Liver (tissue), 3 donors: ENCODE data around the gene EXD3.

Experiments
- ATF3 ChIP-seq: IDR thresholded peaks from 2 replicates; pipeline ENCODE4 v1.6.1; 2016; ENCODE audit warnings: antibody characterized with exemption
- EGR1 ChIP-seq, 2 donors: IDR thresholded peaks; 2 replicates each; pipeline ENCODE4 v1.6.1; 2016 to 2018; ENCODE audit warnings: antibody characterized with exemption in 2 of 2, low read depth in 2 of 2
- FOXA1 ChIP-seq: IDR thresholded peaks from 2 replicates; pipeline ENCODE4 v1.6.1; 2016; ENCODE audit warnings: antibody characterized with exemption
- JUND ChIP-seq, 2 donors: IDR thresholded peaks; 2 replicates each; pipeline ENCODE4 v1.6.1; 2016; ENCODE audit warnings: antibody characterized with exemption in 2 of 2
- MAX ChIP-seq: IDR thresholded peaks from 2 replicates; pipeline ENCODE4 v1.6.1; 2016; ENCODE audit warnings: antibody characterized with exemption
- RAD21 ChIP-seq, 2 donors: IDR thresholded peaks; 2 replicates each; pipeline ENCODE4 v1.6.1; 2016; ENCODE audit warnings: antibody characterized with exemption in 2 of 2, mild to moderate bottlenecking in 2 of 2
- REST ChIP-seq: IDR thresholded peaks from 2 replicates; pipeline ENCODE4 v1.6.1; 2016; ENCODE audit warnings: antibody characterized with exemption, mild to moderate bottlenecking
- RXRA ChIP-seq, 2 donors: IDR thresholded peaks; 2 replicates each; pipeline ENCODE4 v1.6.1; 2017 to 2018; ENCODE audit warnings: antibody characterized with exemption in 2 of 2, mild to moderate bottlenecking in 1 of 2
- SP1 ChIP-seq: IDR thresholded peaks from 2 replicates; pipeline ENCODE4 v1.6.1; 2018; ENCODE audit warnings: antibody characterized with exemption, mild to moderate bottlenecking
- TAF1 ChIP-seq: conservative IDR thresholded peaks from 2 replicates; pipeline ENCODE4 v1.6.1; 2016; ENCODE audit warnings: antibody characterized with exemption, mild to moderate bottlenecking
- YY1 ChIP-seq: IDR thresholded peaks from 2 replicates; pipeline ENCODE4 v1.6.1; 2016; ENCODE audit warnings: antibody characterized with exemption, mild to moderate bottlenecking
- TF ChIP-seq, protein P1 (sequence below): fragments of 150-350 bp; IDR thresholded peaks from 2 replicates; pipeline ENCODE4 v1.5.1; 2017; ENCODE audit warnings: improper control_type of control experiment, low read depth, low read length; ENCODE audit not compliant: missing input control
- TF ChIP-seq, protein P2 (sequence below): IDR thresholded peaks from 2 replicates; pipeline ENCODE4 v1.6.1; 2016; ENCODE audit warnings: antibody characterized with exemption
- donor health status: healthy.
- donor health status: healthy.

DNA sequence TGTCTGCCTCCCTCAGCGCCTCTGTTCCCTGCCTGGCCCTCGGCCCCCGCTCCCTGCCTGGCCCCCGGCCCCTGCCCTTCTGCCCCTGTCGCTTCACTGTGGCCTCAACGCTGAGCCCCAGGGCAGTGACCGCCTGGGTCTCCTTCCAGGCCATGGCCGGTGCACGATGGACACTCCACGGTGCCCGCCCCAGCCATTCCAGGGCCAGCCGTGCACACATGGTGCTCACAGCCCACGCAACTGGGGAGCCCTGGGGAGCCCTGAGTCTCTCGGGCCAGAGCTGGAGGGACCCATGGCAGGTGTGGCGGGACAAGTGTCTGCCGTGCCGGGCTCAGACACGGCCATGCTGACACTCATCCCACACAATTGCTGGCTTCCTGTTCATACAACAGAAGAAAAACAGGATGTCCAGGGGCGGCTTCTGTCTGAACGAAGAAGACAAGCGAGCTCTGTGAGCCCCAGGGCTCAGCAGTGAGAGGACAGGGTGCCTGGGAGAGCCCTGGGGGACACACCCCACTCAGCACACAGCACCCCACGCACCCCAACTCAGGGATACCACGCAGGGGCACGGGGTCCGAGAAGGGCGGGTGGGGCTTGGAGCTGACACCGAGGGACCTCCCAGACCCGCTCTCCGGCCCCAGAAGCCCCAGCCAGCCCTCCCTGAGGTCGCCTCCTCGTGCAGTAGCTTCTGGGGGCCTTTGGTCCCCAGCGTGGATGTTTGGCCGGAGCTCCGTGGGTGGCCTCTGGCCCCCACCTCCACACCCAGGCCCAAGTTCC is 35.7 kb downstream of the EXD3 start:
- TF ChIP-seq, protein P1, sequence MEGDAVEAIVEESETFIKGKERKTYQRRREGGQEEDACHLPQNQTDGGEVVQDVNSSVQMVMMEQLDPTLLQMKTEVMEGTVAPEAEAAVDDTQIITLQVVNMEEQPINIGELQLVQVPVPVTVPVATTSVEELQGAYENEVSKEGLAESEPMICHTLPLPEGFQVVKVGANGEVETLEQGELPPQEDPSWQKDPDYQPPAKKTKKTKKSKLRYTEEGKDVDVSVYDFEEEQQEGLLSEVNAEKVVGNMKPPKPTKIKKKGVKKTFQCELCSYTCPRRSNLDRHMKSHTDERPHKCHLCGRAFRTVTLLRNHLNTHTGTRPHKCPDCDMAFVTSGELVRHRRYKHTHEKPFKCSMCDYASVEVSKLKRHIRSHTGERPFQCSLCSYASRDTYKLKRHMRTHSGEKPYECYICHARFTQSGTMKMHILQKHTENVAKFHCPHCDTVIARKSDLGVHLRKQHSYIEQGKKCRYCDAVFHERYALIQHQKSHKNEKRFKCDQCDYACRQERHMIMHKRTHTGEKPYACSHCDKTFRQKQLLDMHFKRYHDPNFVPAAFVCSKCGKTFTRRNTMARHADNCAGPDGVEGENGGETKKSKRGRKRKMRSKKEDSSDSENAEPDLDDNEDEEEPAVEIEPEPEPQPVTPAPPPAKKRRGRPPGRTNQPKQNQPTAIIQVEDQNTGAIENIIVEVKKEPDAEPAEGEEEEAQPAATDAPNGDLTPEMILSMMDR = no peak
- TF ChIP-seq MAX (no peak), YY1 (no peak), REST (no peak), JUND (IDR thresholded peaks at IDR 0.05) (no peak), EGR1 (IDR thresholded peaks at IDR 0.05; ENCODE audit: low read depth in 2 of 2) (no peak), ATF3 (no peak), FOXA1 (no peak), SP1 (no peak), TAF1 (no peak), RXRA (IDR thresholded peaks at IDR 0.05) (no peak), RAD21 (IDR thresholded peaks at IDR 0.05) (no peak)
- TF ChIP-seq, protein P2, sequence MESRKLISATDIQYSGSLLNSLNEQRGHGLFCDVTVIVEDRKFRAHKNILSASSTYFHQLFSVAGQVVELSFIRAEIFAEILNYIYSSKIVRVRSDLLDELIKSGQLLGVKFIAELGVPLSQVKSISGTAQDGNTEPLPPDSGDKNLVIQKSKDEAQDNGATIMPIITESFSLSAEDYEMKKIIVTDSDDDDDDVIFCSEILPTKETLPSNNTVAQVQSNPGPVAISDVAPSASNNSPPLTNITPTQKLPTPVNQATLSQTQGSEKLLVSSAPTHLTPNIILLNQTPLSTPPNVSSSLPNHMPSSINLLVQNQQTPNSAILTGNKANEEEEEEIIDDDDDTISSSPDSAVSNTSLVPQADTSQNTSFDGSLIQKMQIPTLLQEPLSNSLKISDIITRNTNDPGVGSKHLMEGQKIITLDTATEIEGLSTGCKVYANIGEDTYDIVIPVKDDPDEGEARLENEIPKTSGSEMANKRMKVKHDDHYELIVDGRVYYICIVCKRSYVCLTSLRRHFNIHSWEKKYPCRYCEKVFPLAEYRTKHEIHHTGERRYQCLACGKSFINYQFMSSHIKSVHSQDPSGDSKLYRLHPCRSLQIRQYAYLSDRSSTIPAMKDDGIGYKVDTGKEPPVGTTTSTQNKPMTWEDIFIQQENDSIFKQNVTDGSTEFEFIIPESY = no peak
